WTC11 (cell line): ENCODE measurements around the gene NKAIN2. TPM values are rescaled to one million over a fixed set of nuclear protein-coding genes. Genes with fewer than 3 reads are reported as not detected.

ENCODE experiments used
- ATAC-seq: fragments of 200-7000 bp; cut with Tn5 transposase; 2 replicates; pipeline ENCODE4 v1.10.0; 2021; ENCODE audit warnings: mild to moderate bottlenecking, moderate library complexity
- CTCF ChIA-PET: fragments of 300-600 bp; sonication (Branson Sonifier 250); formaldehyde crosslinking; loops from one replicate; lab custom pipeline; 2021; ENCODE audit warnings: antibody characterized with exemption; lab: Charles Lee
- POLR2A ChIA-PET: fragments of 350-600 bp; sonication (Branson Sonifier 250); formaldehyde crosslinking; loops from one replicate; lab custom pipeline; 2021; ENCODE audit warnings: antibody characterized with exemption; lab: Charles Lee
- DNase-seq: peaks from one replicate; pipeline ENCODE4 v3.0.0; 2021; ENCODE audit warnings: low spot score
- H3K27ac Mint-ChIP-seq: 2 replicates; pipeline ENCODE4 v1.8.0; 2021; ENCODE audit warnings: mixed read lengths
- H3K27me3 Mint-ChIP-seq: 2 replicates; pipeline ENCODE4 v1.8.0; 2021; ENCODE audit warnings: low read depth, mild to moderate bottlenecking, moderate library complexity, mixed read lengths
- H3K36me3 Mint-ChIP-seq: 2 replicates; pipeline ENCODE4 v1.8.0; 2021; ENCODE audit warnings: mixed read lengths
- H3K4me1 Mint-ChIP-seq: 2 replicates; pipeline ENCODE4 v1.8.0; 2022; ENCODE audit warnings: mixed read lengths
- H3K4me3 Mint-ChIP-seq: 2 replicates; pipeline ENCODE4 v1.8.0; 2021; ENCODE audit warnings: mild to moderate bottlenecking, moderate library complexity, mixed read lengths
- H3K9me3 Mint-ChIP-seq: 2 replicates; pipeline ENCODE4 v1.8.0; 2021; ENCODE audit warnings: mixed read lengths
- CREB1 ChIP-seq: sonication (generic); formaldehyde crosslinking; IDR thresholded peaks from 2 replicates; pipeline ENCODE4 v1.8.0; 2023; ENCODE audit warnings: mild to moderate bottlenecking, missing genetic modification reagents
- CREM ChIP-seq: sonication (generic); formaldehyde crosslinking; IDR thresholded peaks from 2 replicates; pipeline ENCODE4 v1.8.1; 2022; ENCODE audit warnings: mild to moderate bottlenecking, missing genetic modification reagents, moderate library complexity
- ELF4 ChIP-seq: sonication (generic); formaldehyde crosslinking; IDR thresholded peaks from 2 replicates; pipeline ENCODE4 v1.8.1; 2022; ENCODE audit warnings: low read depth, mild to moderate bottlenecking, moderate library complexity, missing genetic modification reagents
- FOXP1 ChIP-seq: sonication (generic); formaldehyde crosslinking; IDR thresholded peaks from 2 replicates; pipeline ENCODE4 v1.8.0; 2022; ENCODE audit warnings: missing genetic modification reagents, mild to moderate bottlenecking, moderate library complexity, borderline replicate concordance
- GABPB1 ChIP-seq: sonication (generic); formaldehyde crosslinking; IDR thresholded peaks from 2 replicates; pipeline ENCODE4 v1.8.1; 2023; ENCODE audit warnings: mild to moderate bottlenecking, missing genetic modification reagents
- GTF2I ChIP-seq: fragments of 250-450 bp; sonication (Bioruptor Pico); conservative IDR thresholded peaks from 2 replicates; pipeline ENCODE4 v1.4.0; 2021; ENCODE audit warnings: mild to moderate bottlenecking
- JAZF1 ChIP-seq: fragments of 250-450 bp; sonication (Bioruptor Pico); IDR thresholded peaks from 2 replicates; pipeline ENCODE4 v1.9.0; 2021; ENCODE audit warnings: moderate library complexity, mild to moderate bottlenecking, inconsistent platforms
- KAT7 ChIP-seq: sonication (generic); formaldehyde crosslinking; IDR thresholded peaks from 2 replicates; pipeline ENCODE4 v1.8.1; 2023; ENCODE audit warnings: missing genetic modification reagents, mild to moderate bottlenecking, borderline replicate concordance
- MYBL2 ChIP-seq: sonication (generic); formaldehyde crosslinking; IDR thresholded peaks from 2 replicates; pipeline ENCODE4 v1.8.1; 2023; ENCODE audit warnings: mild to moderate bottlenecking, moderate library complexity, missing genetic modification reagents
- NFYB ChIP-seq: sonication (generic); formaldehyde crosslinking; conservative IDR thresholded peaks from 2 replicates; pipeline ENCODE4 v1.8.0; 2022; ENCODE audit warnings: low read depth, missing genetic modification reagents
- NR2C2 ChIP-seq: sonication (generic); formaldehyde crosslinking; IDR thresholded peaks from 2 replicates; pipeline ENCODE4 v1.8.0; 2022; ENCODE audit warnings: mild to moderate bottlenecking, missing genetic modification reagents
- PRRX2 ChIP-seq: fragments of 250-450 bp; sonication (Bioruptor Pico); IDR thresholded peaks from 2 replicates; pipeline ENCODE4 v1.8.0; 2021; ENCODE audit warnings: mild to moderate bottlenecking
- RORB ChIP-seq: fragments of 250-450 bp; sonication (Bioruptor Pico); IDR thresholded peaks from 2 replicates; pipeline ENCODE4 v1.9.0; 2021; ENCODE audit warnings: mild to moderate bottlenecking
- SMAD3 ChIP-seq: sonication (generic); formaldehyde crosslinking; IDR thresholded peaks from 2 replicates; pipeline ENCODE4 v1.8.0; 2022; ENCODE audit warnings: missing genetic modification reagents, mild to moderate bottlenecking, borderline replicate concordance
- SOX15 ChIP-seq: fragments of 250-450 bp; sonication (Bioruptor Pico); IDR thresholded peaks from 2 replicates; pipeline ENCODE4 v1.9.0; 2021; ENCODE audit warnings: mild to moderate bottlenecking
- SP1 ChIP-seq: sonication (generic); formaldehyde crosslinking; conservative IDR thresholded peaks from 2 replicates; pipeline ENCODE4 v1.8.1; 2022; ENCODE audit warnings: missing genetic modification reagents
- ZBTB21 ChIP-seq: sonication (generic); formaldehyde crosslinking; IDR thresholded peaks from 2 replicates; pipeline ENCODE4 v1.8.1; 2023; ENCODE audit warnings: mild to moderate bottlenecking, missing genetic modification reagents, borderline replicate concordance
- ZNF219 ChIP-seq: sonication (generic); formaldehyde crosslinking; IDR thresholded peaks from 2 replicates; pipeline ENCODE4 v1.8.0; 2023; ENCODE audit warnings: missing genetic modification reagents, mild to moderate bottlenecking, borderline replicate concordance
- ZNF263 ChIP-seq: sonication (generic); formaldehyde crosslinking; IDR thresholded peaks from 2 replicates; pipeline ENCODE4 v1.8.1; 2022; ENCODE audit warnings: low read depth, mild to moderate bottlenecking, moderate library complexity, missing genetic modification reagents
- ZNF423 ChIP-seq: fragments of 250-450 bp; sonication (Bioruptor Pico); IDR thresholded peaks from 2 replicates; pipeline ENCODE4 v2.1.2; 2022; ENCODE audit warnings: mild to moderate bottlenecking, moderate library complexity
- ZNF671 ChIP-seq: fragments of 250-450 bp; sonication (Bioruptor Pico); IDR thresholded peaks from 2 replicates; pipeline ENCODE4 v1.8.0; 2021; ENCODE audit warnings: mild to moderate bottlenecking
- total RNA-seq: library from RNA; stranded (reverse); gene quantifications from 3 replicates; pipeline ENCODE4 v1.2.3, GENCODE V29; 2021
- TF ChIP-seq, protein P1 (sequence below): sonication (generic); formaldehyde crosslinking; IDR thresholded peaks from 2 replicates; pipeline ENCODE4 v1.8.1; 2023; ENCODE audit warnings: mild to moderate bottlenecking, missing genetic modification reagents, borderline replicate concordance
- TF ChIP-seq, protein P2 (sequence below): sonication (generic); formaldehyde crosslinking; IDR thresholded peaks from 2 replicates; pipeline ENCODE4 v1.8.1; 2022; ENCODE audit warnings: mild to moderate bottlenecking, moderate library complexity, missing genetic modification reagents
- TF ChIP-seq, protein P3 (sequence below): sonication (generic); formaldehyde crosslinking; IDR thresholded peaks from 2 replicates; pipeline ENCODE4 v1.8.0; 2022; ENCODE audit warnings: mild to moderate bottlenecking, missing genetic modification reagents
- TF ChIP-seq, protein P4 (sequence below): sonication (generic); formaldehyde crosslinking; IDR thresholded peaks from 2 replicates; pipeline ENCODE4 v1.8.0; 2023; ENCODE audit warnings: mild to moderate bottlenecking, missing genetic modification reagents
- TF ChIP-seq, protein P5 (sequence below): sonication (generic); formaldehyde crosslinking; IDR thresholded peaks from 2 replicates; pipeline ENCODE4 v1.8.1; 2023; ENCODE audit warnings: mild to moderate bottlenecking, missing genetic modification reagents, moderate library complexity

The NKAIN2 gene
- total RNA-seq, 1 experiment from 2014 or later = 0.33 TPM

DNA sequence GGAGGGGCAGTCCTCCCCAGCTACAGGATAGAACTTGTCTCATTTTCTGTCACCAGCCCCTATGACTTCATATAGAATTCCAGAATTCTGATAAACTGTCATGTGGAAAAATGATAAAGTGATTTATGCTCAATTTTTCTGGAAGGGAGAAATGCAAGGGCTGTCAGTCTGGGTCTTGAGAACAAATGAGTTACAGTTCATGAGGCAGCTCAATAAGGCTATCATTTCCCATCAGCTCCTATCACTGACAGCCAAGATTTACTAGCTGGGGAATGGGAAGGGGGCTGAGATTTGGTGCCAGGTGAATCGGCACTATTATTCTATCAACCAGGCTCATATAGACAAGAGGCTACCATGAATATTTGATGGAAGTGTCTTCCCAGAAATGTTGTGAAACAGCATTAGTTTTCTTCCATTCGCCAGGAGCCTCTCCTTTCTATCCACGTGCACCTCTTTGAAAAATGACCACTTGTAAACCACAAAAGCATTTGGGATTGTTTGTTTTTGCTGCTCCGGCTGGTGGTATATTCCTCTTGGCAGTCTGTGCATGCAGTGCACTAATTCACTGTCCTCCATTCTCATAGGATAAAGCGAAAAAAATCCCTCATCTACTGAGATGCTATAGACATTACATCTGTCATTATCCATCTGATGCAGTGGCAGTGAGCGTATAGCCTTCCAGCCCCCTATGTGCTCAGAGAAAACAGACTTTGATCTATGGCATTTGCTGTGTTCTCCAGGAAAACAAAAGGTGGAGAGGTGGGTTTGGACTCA, 629.9 kb downstream of the NKAIN2 start (continued):
- TF ChIP-seq, protein P1, sequence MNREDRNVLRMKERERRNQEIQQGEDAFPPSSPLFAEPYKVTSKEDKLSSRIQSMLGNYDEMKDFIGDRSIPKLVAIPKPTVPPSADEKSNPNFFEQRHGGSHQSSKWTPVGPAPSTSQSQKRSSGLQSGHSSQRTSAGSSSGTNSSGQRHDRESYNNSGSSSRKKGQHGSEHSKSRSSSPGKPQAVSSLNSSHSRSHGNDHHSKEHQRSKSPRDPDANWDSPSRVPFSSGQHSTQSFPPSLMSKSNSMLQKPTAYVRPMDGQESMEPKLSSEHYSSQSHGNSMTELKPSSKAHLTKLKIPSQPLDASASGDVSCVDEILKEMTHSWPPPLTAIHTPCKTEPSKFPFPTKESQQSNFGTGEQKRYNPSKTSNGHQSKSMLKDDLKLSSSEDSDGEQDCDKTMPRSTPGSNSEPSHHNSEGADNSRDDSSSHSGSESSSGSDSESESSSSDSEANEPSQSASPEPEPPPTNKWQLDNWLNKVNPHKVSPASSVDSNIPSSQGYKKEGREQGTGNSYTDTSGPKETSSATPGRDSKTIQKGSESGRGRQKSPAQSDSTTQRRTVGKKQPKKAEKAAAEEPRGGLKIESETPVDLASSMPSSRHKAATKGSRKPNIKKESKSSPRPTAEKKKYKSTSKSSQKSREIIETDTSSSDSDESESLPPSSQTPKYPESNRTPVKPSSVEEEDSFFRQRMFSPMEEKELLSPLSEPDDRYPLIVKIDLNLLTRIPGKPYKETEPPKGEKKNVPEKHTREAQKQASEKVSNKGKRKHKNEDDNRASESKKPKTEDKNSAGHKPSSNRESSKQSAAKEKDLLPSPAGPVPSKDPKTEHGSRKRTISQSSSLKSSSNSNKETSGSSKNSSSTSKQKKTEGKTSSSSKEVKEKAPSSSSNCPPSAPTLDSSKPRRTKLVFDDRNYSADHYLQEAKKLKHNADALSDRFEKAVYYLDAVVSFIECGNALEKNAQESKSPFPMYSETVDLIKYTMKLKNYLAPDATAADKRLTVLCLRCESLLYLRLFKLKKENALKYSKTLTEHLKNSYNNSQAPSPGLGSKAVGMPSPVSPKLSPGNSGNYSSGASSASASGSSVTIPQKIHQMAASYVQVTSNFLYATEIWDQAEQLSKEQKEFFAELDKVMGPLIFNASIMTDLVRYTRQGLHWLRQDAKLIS (CRISPR knock-in tag) = no peak
- no peak for TF ChIP-seq NFYB (CRISPR knock-in tag)
- no peak for TF ChIP-seq RORB (CRISPR knock-in tag)
- TF ChIP-seq CREB1 (CRISPR knock-in tag) = no peak
- TF ChIP-seq, protein P2, sequence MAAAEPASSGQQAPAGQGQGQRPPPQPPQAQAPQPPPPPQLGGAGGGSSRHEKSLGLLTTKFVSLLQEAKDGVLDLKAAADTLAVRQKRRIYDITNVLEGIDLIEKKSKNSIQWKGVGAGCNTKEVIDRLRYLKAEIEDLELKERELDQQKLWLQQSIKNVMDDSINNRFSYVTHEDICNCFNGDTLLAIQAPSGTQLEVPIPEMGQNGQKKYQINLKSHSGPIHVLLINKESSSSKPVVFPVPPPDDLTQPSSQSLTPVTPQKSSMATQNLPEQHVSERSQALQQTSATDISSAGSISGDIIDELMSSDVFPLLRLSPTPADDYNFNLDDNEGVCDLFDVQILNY (CRISPR knock-in tag) = no peak
- no peak for TF ChIP-seq NR2C2 (CRISPR knock-in tag)
- TF ChIP-seq ZNF219 (CRISPR knock-in tag) = no peak
- TF ChIP-seq SOX15 (CRISPR knock-in tag) = no peak
- TF ChIP-seq ZNF263 = no peak
- TF ChIP-seq, protein P3, sequence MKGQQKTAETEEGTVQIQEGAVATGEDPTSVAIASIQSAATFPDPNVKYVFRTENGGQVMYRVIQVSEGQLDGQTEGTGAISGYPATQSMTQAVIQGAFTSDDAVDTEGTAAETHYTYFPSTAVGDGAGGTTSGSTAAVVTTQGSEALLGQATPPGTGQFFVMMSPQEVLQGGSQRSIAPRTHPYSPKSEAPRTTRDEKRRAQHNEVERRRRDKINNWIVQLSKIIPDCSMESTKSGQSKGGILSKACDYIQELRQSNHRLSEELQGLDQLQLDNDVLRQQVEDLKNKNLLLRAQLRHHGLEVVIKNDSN (CRISPR knock-in tag) = no peak

DNA sequence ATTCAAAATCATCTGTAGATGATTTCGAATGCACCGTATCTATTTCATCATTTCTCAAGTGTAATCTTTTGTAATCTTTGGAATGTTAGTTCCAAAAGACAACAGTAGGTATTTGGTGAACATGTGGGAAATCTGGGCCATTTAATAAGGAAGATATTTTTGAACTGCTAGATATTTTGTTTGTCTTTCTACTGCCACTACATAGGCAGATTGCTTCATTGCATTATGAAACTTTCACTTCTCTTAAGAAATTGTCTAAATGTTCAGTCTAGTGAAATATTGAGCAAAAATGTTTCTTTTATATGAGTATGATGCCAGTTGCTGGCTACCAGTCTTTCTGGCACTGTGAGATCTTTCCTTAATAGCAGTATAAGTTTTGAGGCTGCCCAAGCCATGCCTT, 630.8 kb downstream of the NKAIN2 start:
- no peaks in the 10 kb centered on the region for H3K27me3 Mint-ChIP-seq
- H3K36me3 Mint-ChIP-seq = no peaks in the 10 kb centered on the region
- ATAC-seq (no peak), DNase-seq (no peak)
- ChIA-PET POLR2A (no interaction called here), CTCF (no interaction called here)
- H3K4me3 Mint-ChIP-seq = no peak overlapping the region
- TF ChIP-seq, protein P4, sequence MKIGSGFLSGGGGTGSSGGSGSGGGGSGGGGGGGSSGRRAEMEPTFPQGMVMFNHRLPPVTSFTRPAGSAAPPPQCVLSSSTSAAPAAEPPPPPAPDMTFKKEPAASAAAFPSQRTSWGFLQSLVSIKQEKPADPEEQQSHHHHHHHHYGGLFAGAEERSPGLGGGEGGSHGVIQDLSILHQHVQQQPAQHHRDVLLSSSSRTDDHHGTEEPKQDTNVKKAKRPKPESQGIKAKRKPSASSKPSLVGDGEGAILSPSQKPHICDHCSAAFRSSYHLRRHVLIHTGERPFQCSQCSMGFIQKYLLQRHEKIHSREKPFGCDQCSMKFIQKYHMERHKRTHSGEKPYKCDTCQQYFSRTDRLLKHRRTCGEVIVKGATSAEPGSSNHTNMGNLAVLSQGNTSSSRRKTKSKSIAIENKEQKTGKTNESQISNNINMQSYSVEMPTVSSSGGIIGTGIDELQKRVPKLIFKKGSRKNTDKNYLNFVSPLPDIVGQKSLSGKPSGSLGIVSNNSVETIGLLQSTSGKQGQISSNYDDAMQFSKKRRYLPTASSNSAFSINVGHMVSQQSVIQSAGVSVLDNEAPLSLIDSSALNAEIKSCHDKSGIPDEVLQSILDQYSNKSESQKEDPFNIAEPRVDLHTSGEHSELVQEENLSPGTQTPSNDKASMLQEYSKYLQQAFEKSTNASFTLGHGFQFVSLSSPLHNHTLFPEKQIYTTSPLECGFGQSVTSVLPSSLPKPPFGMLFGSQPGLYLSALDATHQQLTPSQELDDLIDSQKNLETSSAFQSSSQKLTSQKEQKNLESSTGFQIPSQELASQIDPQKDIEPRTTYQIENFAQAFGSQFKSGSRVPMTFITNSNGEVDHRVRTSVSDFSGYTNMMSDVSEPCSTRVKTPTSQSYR (CRISPR knock-in tag) = no peak
- TF ChIP-seq KAT7 (CRISPR knock-in tag) (no peak), PRRX2 (no peak), SP1 (CRISPR knock-in tag) (no peak), JAZF1 (no peak), MYBL2 (CRISPR knock-in tag) (no peak), FOXP1 (no peak), GABPB1 (CRISPR knock-in tag) (no peak), NFYB (CRISPR knock-in tag) (no peak), ELF4 (CRISPR knock-in tag) (no peak), ZNF423 (no peak), SOX15 (CRISPR knock-in tag) (no peak), ZNF671 (CRISPR knock-in tag) (no peak), NR2C2 (CRISPR knock-in tag) (no peak), SMAD3 (no peak), ZBTB21 (CRISPR knock-in tag) (no peak), CREM (CRISPR knock-in tag) (no peak), GTF2I (CRISPR knock-in tag) (no peak)
- TF ChIP-seq, protein P5, sequence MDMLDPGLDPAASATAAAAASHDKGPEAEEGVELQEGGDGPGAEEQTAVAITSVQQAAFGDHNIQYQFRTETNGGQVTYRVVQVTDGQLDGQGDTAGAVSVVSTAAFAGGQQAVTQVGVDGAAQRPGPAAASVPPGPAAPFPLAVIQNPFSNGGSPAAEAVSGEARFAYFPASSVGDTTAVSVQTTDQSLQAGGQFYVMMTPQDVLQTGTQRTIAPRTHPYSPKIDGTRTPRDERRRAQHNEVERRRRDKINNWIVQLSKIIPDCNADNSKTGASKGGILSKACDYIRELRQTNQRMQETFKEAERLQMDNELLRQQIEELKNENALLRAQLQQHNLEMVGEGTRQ = no peak
- H3K27ac Mint-ChIP-seq = no peak overlapping the region
- H3K9me3 Mint-ChIP-seq = no peaks in the 10 kb centered on the region
- peaks cover 5% of the 10 kb centered on the region for H3K4me1 Mint-ChIP-seq
